A673 (cell line): Measurements from ENCODE around the gene PIP. TPM values are rescaled to one million over a fixed set of nuclear protein-coding genes. Genes with fewer than 3 reads are reported as not detected.
"Not testable (repeated sequence)": the region's sequence is repeated elsewhere in the genome, so short reads cannot be mapped to it uniquely, and the experiment has no call there.

Source experiments
- BruUV-seq: library from RNA; stranded (reverse); fragments of 400-500 nt; replicated peaks from 2 replicates; lab custom pipeline; 2021; lab: Mats Ljungman, UMichigan
- CTCF ChIA-PET: fragments of 300-600 bp; sonication (Branson Sonifier 250); formaldehyde crosslinking; loops from one replicate; lab custom pipeline; 2022; ENCODE audit warnings: antibody characterized with exemption; lab: Charles Lee
- POLR2A ChIA-PET: fragments of 300-600 bp; sonication (Branson Sonifier 250); formaldehyde crosslinking; loops from one replicate; lab custom pipeline; 2022; ENCODE audit warnings: antibody characterized with exemption; ENCODE audit not compliant: low non-redundant PET; lab: Charles Lee
- DNase-seq: peaks from one replicate; pipeline ENCODE4 v3.0.0-alpha.2; 2015; ENCODE audit warnings: low spot score
- H3K27ac ChIP-seq: fragments of 200-600 bp; sonication (generic); 2 replicates; pipeline ENCODE4 v1.5.1; 2016; ENCODE audit warnings: mixed run types, low read depth, mild to moderate bottlenecking, mixed read lengths, antibody characterized with exemption, low read length; ENCODE audit not compliant: poor library complexity, severe bottlenecking
- H3K27me3 ChIP-seq: fragments of 200-600 bp; sonication (generic); replicated peaks from 2 replicates; pipeline ENCODE4 v1.6.1; 2017; ENCODE audit warnings: mixed run types, low read depth, mild to moderate bottlenecking, mixed read lengths, antibody characterized with exemption, low read length; ENCODE audit not compliant: insufficient read depth, poor library complexity
- H3K36me3 ChIP-seq: fragments of 200-600 bp; sonication (generic); 2 replicates; pipeline ENCODE4 v1.6.1; 2016; ENCODE audit warnings: mixed run types, mild to moderate bottlenecking, mixed read lengths, antibody characterized with exemption, low read length; ENCODE audit not compliant: insufficient read depth, poor library complexity, severe bottlenecking
- H3K4me1 ChIP-seq: fragments of 200-600 bp; sonication (generic); 2 replicates; pipeline ENCODE4 v1.6.1; 2017; ENCODE audit warnings: mixed run types, mild to moderate bottlenecking, mixed read lengths, antibody characterized with exemption, low read length; ENCODE audit not compliant: insufficient read depth, poor library complexity, severe bottlenecking
- H3K4me3 ChIP-seq: fragments of 200-600 bp; sonication (generic); 2 replicates; pipeline ENCODE4 v1.5.1; 2016; ENCODE audit warnings: low read depth, mixed run types, mild to moderate bottlenecking, mixed read lengths, low read length; ENCODE audit not compliant: poor library complexity, severe bottlenecking
- H3K9me3 ChIP-seq: fragments of 200-600 bp; sonication (generic); 2 replicates; pipeline ENCODE4 v1.6.1; 2016; ENCODE audit warnings: mixed run types, low read depth, mild to moderate bottlenecking, mixed read lengths, antibody characterized with exemption, low read length; ENCODE audit not compliant: poor library complexity, severe bottlenecking
- CTCF ChIP-seq: fragments of 300-800, 200-600 bp; sonication (generic); conservative IDR thresholded peaks from 2 replicates; pipeline ENCODE4 v1.5.1; 2017; ENCODE audit warnings: low read depth, mild to moderate bottlenecking, antibody characterized with exemption, low read length, moderate library complexity, mixed read lengths
- EZH2 ChIP-seq: fragments of 200-600 bp; sonication (generic); IDR thresholded peaks from 2 replicates; pipeline ENCODE4 v1.6.1; 2017; ENCODE audit warnings: borderline replicate concordance, low read depth, mild to moderate bottlenecking, mixed read lengths, antibody characterized with exemption, low read length; ENCODE audit not compliant: poor library complexity, severe bottlenecking
- intact Hi-C: fragments of 100-400 bp; cut with micrococcal nuclease; formaldehyde crosslinking; loops from one replicate; pipeline ENCODE4 v1.10.0; 2022; ENCODE audit not compliant: unreplicated experiment
- total RNA-seq: library from RNA; stranded (reverse); gene quantifications from 2 replicates; pipeline ENCODE4 v1.2.3, GENCODE V29; 2021

Gene PIP
- total RNA-seq, 1 experiment from 2014 or later = not detected

- Histone ChIP-seq H3K9me3 (no peaks in the 10 kb centered on the region), H3K27me3 (no peaks in the 10 kb centered on the region), H3K36me3 (no peaks in the 10 kb centered on the region), H3K4me3 (no peak overlapping the region), H3K4me1 (no peaks in the 10 kb centered on the region), H3K27ac (no peak overlapping the region)
- no TSS peak for BruUV-seq
- ChIA-PET POLR2A (no interaction called here), CTCF (no interaction called here)
- intact Hi-C loops = no loop called here
- TF ChIP-seq EZH2 = no peak
- TF ChIP-seq CTCF = no peak
- DNase-seq = no peak
Measured at GRCh38 chr7:143147070-143147469, 15.2 kb downstream of the PIP start.

GRCh38 chr7:143148050-143148449, 16.2 kb downstream of the PIP start:
- intact Hi-C loops = no loop called here
- DNase-seq = no peak
- Histone ChIP-seq H3K9me3 (no peaks in the 10 kb centered on the region), H3K4me1 (no peaks in the 10 kb centered on the region), H3K36me3 (no peaks in the 10 kb centered on the region), H3K27me3 (no peaks in the 10 kb centered on the region), H3K4me3 (no peak overlapping the region), H3K27ac (no peak overlapping the region)
- no peak for TF ChIP-seq CTCF
- TF ChIP-seq EZH2 = no peak
- no TSS peak for BruUV-seq
- POLR2A ChIA-PET = no interaction called here
- CTCF ChIA-PET = no interaction called here

- no peak for DNase-seq
- BruUV-seq = no TSS peak
- H3K36me3 ChIP-seq = no peaks in the 10 kb centered on the region
- ChIA-PET POLR2A (no interaction called here), CTCF (no interaction called here)
- TF ChIP-seq CTCF (no peak), EZH2 (no peak)
- intact Hi-C loops = no loop called here
- no peak overlapping the region for H3K27ac ChIP-seq
- no peaks in the 10 kb centered on the region for H3K9me3 ChIP-seq
- no peaks in the 10 kb centered on the region for H3K27me3 ChIP-seq
- no peaks in the 10 kb centered on the region for H3K4me1 ChIP-seq
- H3K4me3 ChIP-seq = no peak overlapping the region
Measured at GRCh38 chr7:143148651-143149050, 16.8 kb downstream of the PIP start.

GRCh38 chr7:143150696-143151095, 18.8 kb downstream of the PIP start:
- H3K4me1 ChIP-seq, BruUV-seq, H3K36me3 ChIP-seq, POLR2A ChIA-PET, intact Hi-C loops, H3K27ac ChIP-seq, H3K4me3 ChIP-seq, CTCF ChIA-PET, DNase-seq, H3K27me3 ChIP-seq, H3K9me3 ChIP-seq: not testable (repeated sequence)

GRCh38 chr7:143158617-143159016, 26.7 kb downstream of the PIP start:
- H3K4me1 ChIP-seq, H3K27ac ChIP-seq, intact Hi-C loops, H3K36me3 ChIP-seq, DNase-seq, BruUV-seq, CTCF ChIA-PET, H3K9me3 ChIP-seq, H3K27me3 ChIP-seq, H3K4me3 ChIP-seq, POLR2A ChIA-PET: not testable (repeated sequence)
